Vagina (tissue), 2 donors: Measurements from ENCODE around the gene TRPV5. TPM values are rescaled to one million over a fixed set of nuclear protein-coding genes. Genes with fewer than 3 reads are reported as not detected.

Source experiments
- DNase-seq, 2 donors: peaks; one replicate each; pipeline ENCODE4 v3.0.0-alpha.2; 2017; ENCODE audit errors: extremely low spot score in 2 of 2
- H3K27ac ChIP-seq: fragments of 200-600 bp; sonication (generic); one replicate; pipeline ENCODE4 v1.5.1; 2019
- H3K27me3 ChIP-seq: fragments of 200-600 bp; sonication (generic); one replicate; pipeline ENCODE4 v1.5.1; 2019
- H3K36me3 ChIP-seq, 2 donors: fragments of 200-600 bp; sonication (generic); one replicate each; pipeline ENCODE4 v1.5.1; 2017 to 2019
- H3K4me1 ChIP-seq: fragments of 200-600 bp; sonication (generic); one replicate; pipeline ENCODE4 v1.5.1; 2019
- H3K4me3 ChIP-seq, 2 donors: fragments of 200-600 bp; sonication (generic); 1 replicate in 1 of 2; 2 replicates in 1 of 2; pipeline ENCODE4 v1.5.1; 2016 to 2019
- H3K9me3 ChIP-seq: fragments of 200-600 bp; sonication (generic); one replicate; pipeline ENCODE4 v1.5.1; 2019
- POLR2A ChIP-seq, 2 donors: fragments of 450-650 bp; IDR thresholded peaks; one replicate each; pipeline ENCODE4 v1.6.1; 2017; ENCODE audit warnings: antibody characterized with exemption in 2 of 2, mild to moderate bottlenecking in 2 of 2, moderate library complexity in 2 of 2
- POLR2AphosphoS5 ChIP-seq, 2 donors: sonication (generic); formaldehyde crosslinking; IDR thresholded peaks; one replicate each; pipeline ENCODE4 v1.9.0; 2017; ENCODE audit warnings: antibody characterized with exemption in 2 of 2, mild to moderate bottlenecking in 2 of 2, low read depth in 1 of 2; ENCODE audit not compliant: insufficient read depth in 1 of 2
- intact Hi-C: fragments of 100-400 bp; cut with DNase I; formaldehyde crosslinking; loops from one replicate; pipeline ENCODE4 v1.15.1; 2023
- total RNA-seq: library from RNA; depleted of rRNA; stranded (reverse); fragments of >200 nt; gene quantifications from one replicate; pipeline ENCODE4 v1.2.3, GENCODE V29; 2016
- TF ChIP-seq, protein P1 (sequence below), 3 experiments: fragments of 450-650 bp in 2 of 3; fragments of 200-600 bp in 1 of 3; sonication (generic) in 1 of 3; IDR thresholded peaks; one replicate each; pipeline ENCODE4 v1.5.1; 2017 to 2019; ENCODE audit warnings: antibody characterized with exemption in 3 of 3, mild to moderate bottlenecking in 2 of 3, moderate library complexity in 2 of 3

The TRPV5 gene
- total RNA-seq, 1 donor from 2014 or later, result not detected

DNA sequence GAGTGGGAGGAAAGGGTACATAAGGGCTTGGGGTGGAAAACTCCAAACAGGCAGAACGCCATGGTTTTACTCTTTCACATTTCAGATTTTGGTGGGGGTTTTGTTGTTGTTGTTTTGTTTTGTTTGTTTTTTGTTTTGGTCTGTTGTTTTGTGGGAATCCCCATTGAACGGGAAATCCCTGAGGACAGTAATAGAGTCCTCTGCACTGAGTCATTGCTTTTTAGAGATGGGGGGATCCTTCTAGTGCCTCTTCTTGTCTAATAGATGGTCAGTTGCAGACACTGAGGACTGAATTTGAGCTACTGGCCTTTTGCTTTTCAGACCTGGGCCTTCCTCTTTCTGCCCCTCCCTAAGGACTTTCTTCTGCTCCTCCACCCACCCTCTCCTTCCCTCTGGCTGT is 20.0 kb downstream of the TRPV5 start:
- TF ChIP-seq POLR2A (IDR thresholded peaks at IDR 0.05), result no peak
- TF ChIP-seq, protein P1, sequence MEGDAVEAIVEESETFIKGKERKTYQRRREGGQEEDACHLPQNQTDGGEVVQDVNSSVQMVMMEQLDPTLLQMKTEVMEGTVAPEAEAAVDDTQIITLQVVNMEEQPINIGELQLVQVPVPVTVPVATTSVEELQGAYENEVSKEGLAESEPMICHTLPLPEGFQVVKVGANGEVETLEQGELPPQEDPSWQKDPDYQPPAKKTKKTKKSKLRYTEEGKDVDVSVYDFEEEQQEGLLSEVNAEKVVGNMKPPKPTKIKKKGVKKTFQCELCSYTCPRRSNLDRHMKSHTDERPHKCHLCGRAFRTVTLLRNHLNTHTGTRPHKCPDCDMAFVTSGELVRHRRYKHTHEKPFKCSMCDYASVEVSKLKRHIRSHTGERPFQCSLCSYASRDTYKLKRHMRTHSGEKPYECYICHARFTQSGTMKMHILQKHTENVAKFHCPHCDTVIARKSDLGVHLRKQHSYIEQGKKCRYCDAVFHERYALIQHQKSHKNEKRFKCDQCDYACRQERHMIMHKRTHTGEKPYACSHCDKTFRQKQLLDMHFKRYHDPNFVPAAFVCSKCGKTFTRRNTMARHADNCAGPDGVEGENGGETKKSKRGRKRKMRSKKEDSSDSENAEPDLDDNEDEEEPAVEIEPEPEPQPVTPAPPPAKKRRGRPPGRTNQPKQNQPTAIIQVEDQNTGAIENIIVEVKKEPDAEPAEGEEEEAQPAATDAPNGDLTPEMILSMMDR (IDR thresholded peaks at IDR 0.05), result no peak
- no peak for TF ChIP-seq POLR2AphosphoS5 (IDR thresholded peaks at IDR 0.05; ENCODE audit: insufficient read depth in 1 of 2, low read depth in 1 of 2)
- no peak overlapping the region for H3K4me3 ChIP-seq
- H3K27me3 ChIP-seq, result no peaks in the 10 kb centered on the region
- no peaks in the 10 kb centered on the region for H3K4me1 ChIP-seq
- intact Hi-C loops, result no loop called here
- no peaks in the 10 kb centered on the region for H3K9me3 ChIP-seq
- no peak overlapping the region for H3K27ac ChIP-seq
- H3K36me3 ChIP-seq, result no peaks in the 10 kb centered on the region
- DNase-seq, result no peak

DNA sequence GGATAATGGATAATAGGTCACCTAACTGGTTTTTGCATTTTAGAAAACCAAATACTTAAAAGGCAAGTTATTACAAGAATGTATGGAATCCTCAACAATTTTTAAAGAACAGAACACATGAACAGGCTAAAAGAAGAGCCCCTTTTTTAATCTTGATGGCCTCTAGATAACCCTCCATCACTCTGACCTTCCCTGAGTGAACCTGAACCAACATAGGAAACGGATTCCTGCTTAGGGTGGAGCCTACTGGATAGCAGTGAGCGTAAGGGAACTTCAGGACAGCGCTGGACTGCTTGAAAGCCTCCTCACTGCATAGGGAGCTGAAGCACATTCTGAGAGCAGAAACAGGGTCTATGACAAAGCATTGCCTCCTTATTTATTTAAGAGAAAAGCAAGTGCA is 20.5 kb downstream of the TRPV5 start:
- H3K4me3 ChIP-seq, result no peak overlapping the region
- intact Hi-C loops, result no loop called here
- H3K27ac ChIP-seq, result no peak overlapping the region
- no peaks in the 10 kb centered on the region for H3K36me3 ChIP-seq
- TF ChIP-seq POLR2AphosphoS5 (IDR thresholded peaks at IDR 0.05; ENCODE audit: insufficient read depth in 1 of 2, low read depth in 1 of 2) (no peak), POLR2A (IDR thresholded peaks at IDR 0.05) (no peak)
- TF ChIP-seq, protein P1 (IDR thresholded peaks at IDR 0.05), result no peak
- no peaks in the 10 kb centered on the region for H3K4me1 ChIP-seq
- peak in 1 of 2 donors; percentile 16 for DNase-seq
- H3K9me3 ChIP-seq, result no peaks in the 10 kb centered on the region
- no peaks in the 10 kb centered on the region for H3K27me3 ChIP-seq

DNA sequence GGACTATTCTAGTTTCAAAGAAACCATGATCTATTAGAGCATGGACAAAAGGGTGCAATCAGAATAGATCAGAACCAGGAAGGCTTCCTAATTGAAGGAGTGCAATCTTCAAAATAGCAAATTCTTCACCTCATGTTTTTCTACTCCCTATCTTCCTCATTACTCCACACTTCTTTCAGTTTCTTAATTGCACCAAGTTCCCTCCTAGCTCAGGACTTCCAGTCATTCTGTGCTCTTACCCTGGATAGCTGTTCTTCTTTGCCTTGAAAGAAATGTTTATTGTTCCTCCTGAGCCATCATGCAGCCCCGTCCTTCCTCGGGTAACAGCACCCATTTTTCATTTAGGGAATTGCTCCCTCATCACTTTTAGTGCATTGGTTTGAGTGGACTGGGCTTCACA is 23.1 kb downstream of the TRPV5 start:
- Histone ChIP-seq H3K4me1 (no peaks in the 10 kb centered on the region), H3K4me3 (no peak overlapping the region), H3K27ac (no peak overlapping the region), H3K36me3 (no peaks in the 10 kb centered on the region), H3K27me3 (no peaks in the 10 kb centered on the region), H3K9me3 (no peaks in the 10 kb centered on the region)
- intact Hi-C loops, result no loop called here
- DNase-seq, result no peak
- TF ChIP-seq, protein P1 (IDR thresholded peaks at IDR 0.05), result no peak
- TF ChIP-seq POLR2A (IDR thresholded peaks at IDR 0.05) (no peak), POLR2AphosphoS5 (IDR thresholded peaks at IDR 0.05; ENCODE audit: insufficient read depth in 1 of 2, low read depth in 1 of 2) (no peak)

DNA sequence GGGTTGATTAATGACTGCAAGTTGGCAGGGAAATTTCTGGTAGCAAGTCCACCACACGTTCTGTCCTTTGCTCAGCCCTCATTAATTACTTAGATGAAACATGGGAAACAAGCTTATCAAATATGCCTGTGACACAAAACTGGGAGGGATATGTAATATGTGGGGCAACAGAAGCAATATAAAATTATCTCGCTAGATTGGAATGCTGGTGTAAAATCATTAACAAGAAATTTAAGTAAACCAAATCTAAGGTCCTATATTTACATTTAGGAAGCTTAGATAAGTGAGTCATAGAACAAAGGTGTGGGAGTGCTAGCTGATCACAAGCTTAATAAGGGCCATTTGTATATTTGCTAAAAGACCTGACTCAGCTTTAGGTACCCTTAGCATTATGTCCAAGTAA is 23.5 kb downstream of the TRPV5 start:
- Histone ChIP-seq H3K4me1 (no peaks in the 10 kb centered on the region), H3K27ac (no peak overlapping the region), H3K4me3 (no peak overlapping the region), H3K27me3 (no peaks in the 10 kb centered on the region), H3K9me3 (no peaks in the 10 kb centered on the region), H3K36me3 (no peaks in the 10 kb centered on the region)
- DNase-seq, result no peak
- intact Hi-C loops, result no loop called here
- TF ChIP-seq, protein P1 (IDR thresholded peaks at IDR 0.05), result no peak
- no peak for TF ChIP-seq POLR2A (IDR thresholded peaks at IDR 0.05)
- no peak for TF ChIP-seq POLR2AphosphoS5 (IDR thresholded peaks at IDR 0.05; ENCODE audit: insufficient read depth in 1 of 2, low read depth in 1 of 2)

DNA sequence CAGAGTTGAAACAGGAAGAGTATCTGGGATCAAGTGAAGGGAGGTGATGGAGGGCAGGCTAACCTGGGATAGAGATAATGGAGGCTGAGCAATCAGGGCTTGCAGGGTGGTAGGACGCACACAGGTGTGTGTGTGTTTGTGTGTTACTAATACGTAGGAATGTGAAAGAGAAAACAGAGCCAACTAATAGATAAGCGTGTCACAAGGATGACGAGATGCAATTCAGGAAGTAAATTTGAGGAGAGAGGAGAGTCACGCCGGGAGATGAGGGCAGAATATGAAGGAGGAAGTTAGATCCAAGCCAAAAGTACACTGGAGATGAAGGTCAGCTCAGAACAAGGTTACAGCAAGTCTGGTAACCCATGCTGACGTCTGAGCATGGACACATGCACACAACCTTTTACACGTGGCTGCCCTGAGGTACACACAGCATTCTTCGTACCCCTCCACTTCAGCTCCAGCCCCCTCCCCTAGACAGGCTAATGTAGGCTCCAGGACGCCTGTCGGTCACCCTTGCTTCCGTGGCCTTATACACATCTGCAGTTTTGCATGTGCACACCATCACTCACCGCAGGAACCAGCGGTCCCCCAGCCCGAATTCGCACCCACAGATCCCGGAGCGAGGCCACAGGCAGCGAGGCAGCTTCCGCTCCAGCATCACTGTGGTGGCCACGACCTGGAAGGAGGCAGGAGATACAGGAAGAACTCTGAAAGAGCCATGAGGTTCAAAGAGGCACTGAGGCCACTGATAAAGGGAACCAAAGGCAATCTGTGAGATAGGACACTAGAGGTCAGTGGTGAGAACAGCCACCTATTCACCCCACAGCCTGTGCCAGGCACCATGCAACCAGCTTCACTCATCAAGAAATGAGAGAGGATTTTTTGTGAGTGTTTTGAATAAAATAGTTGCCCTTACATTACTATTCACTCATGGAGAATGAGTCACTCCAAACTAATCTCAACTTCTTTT is 24.3 kb downstream of the TRPV5 start:
- TF ChIP-seq POLR2AphosphoS5 (IDR thresholded peaks at IDR 0.05; ENCODE audit: insufficient read depth in 1 of 2, low read depth in 1 of 2) (no peak), POLR2A (IDR thresholded peaks at IDR 0.05) (no peak)
- TF ChIP-seq, protein P1 (IDR thresholded peaks at IDR 0.05), result no peak
- H3K27me3 ChIP-seq, result no peaks in the 10 kb centered on the region
- no peak overlapping the region for H3K4me3 ChIP-seq
- no peak overlapping the region for H3K27ac ChIP-seq
- H3K4me1 ChIP-seq, result no peaks in the 10 kb centered on the region
- peak; percentile 74 to 82 for DNase-seq
- no peaks in the 10 kb centered on the region for H3K9me3 ChIP-seq
- intact Hi-C loops, result no loop called here
- no peaks in the 10 kb centered on the region for H3K36me3 ChIP-seq
